Measurements from ENCODE around the gene TMEM220. TPM values are rescaled to one million over a fixed set of nuclear protein-coding genes. Genes with fewer than 3 reads are reported as not detected.

TMEM220 gene
- total RNA-seq, result 0.15 TPM
- polyA plus RNA-seq, result 1 to 10 TPM; 1.8 to 3.1 (median 2.2) TPM

- Histone ChIP-seq H3K27me3 (ENCODE audit: control insufficient read depth, insufficient read depth, low read length) (peaks cover 6% of the 10 kb centered on the region), H3K9me3 (ENCODE audit: control insufficient read depth in 2 of 2, low read length in 2 of 2) (no peaks in the 10 kb centered on the region), H3K4me3 (ENCODE audit: low read depth, low read length) (peak within 1 kb of the TSS; percentile 66), H3K27ac (ENCODE audit: insufficient read depth, low read length, poor library complexity, severe bottlenecking) (no peak within 1 kb of the TSS), H3K36me3 (ENCODE audit: control insufficient read depth, insufficient read depth, low read length) (no peaks in the 10 kb centered on the region), H3K4me1 (ENCODE audit: control insufficient read depth, insufficient read depth, low read length, poor library complexity, severe bottlenecking) (peaks cover 5% of the 10 kb centered on the region)
- peak in 2 of 3 donors; percentile 11 to 38 for DNase-seq
- Mint-ChIP-seq H3K4me1 (peaks cover 0 to 13% (median 1%) of the 10 kb centered on the region in 4 donors), H3K36me3 (no peaks in the 10 kb centered on the region), H3K4me3 (peak within 1 kb of the TSS; percentile 69 to 93 (median 88)), H3K9me3 (peaks cover 0 to 3% (median 0%) of the 10 kb centered on the region in 7 donors), H3K27ac (peak within 1 kb of the TSS in 2 of 3 donors; percentile 45 to 85), H3K27me3 (peaks cover 51% of the 10 kb centered on the region)
- ATAC-seq (ENCODE audit: low read depth in 2 of 2), result peak; percentile 55 to 59
Observed at GRCh38 chr17:10729334-10730193, at the start of gene TMEM220. TMEM220 (minus strand) TSS chr17:10730023; CDS start chr17:10729851, 172 bp downstream.

GRCh38 chr17:10779609-10780008, 49.8 kb upstream of the TMEM220 start:
- Histone ChIP-seq H3K4me1 (ENCODE audit: control insufficient read depth, insufficient read depth, low read length, poor library complexity, severe bottlenecking) (no peaks in the 10 kb centered on the region), H3K9me3 (ENCODE audit: control insufficient read depth in 2 of 2, low read length in 2 of 2) (peaks cover 0 to 5% of the 10 kb centered on the region in 2 experiments), H3K4me3 (ENCODE audit: low read depth, low read length) (no peak overlapping the region), H3K27ac (ENCODE audit: insufficient read depth, low read length, poor library complexity, severe bottlenecking) (no peak overlapping the region), H3K27me3 (ENCODE audit: control insufficient read depth, insufficient read depth, low read length) (no peaks in the 10 kb centered on the region), H3K36me3 (ENCODE audit: control insufficient read depth, insufficient read depth, low read length) (no peaks in the 10 kb centered on the region)
- Mint-ChIP-seq H3K27ac (no peak overlapping the region), H3K27me3 (peaks cover 8% of the 10 kb centered on the region), H3K9me3 (peaks cover 0 to 9% (median 2%) of the 10 kb centered on the region in 7 donors), H3K4me3 (no peak overlapping the region), H3K36me3 (no peaks in the 10 kb centered on the region), H3K4me1 (no peaks in the 10 kb centered on the region)
- ATAC-seq (ENCODE audit: low read depth in 2 of 2) (no peak), DNase-seq (no peak)

- H3K4me3 Mint-ChIP-seq, result no peak overlapping the region
- no peak overlapping the region for H3K27ac Mint-ChIP-seq
- H3K36me3 Mint-ChIP-seq, result no peaks in the 10 kb centered on the region
- H3K27me3 Mint-ChIP-seq, result peaks cover 8% of the 10 kb centered on the region
- H3K36me3 ChIP-seq (ENCODE audit: control insufficient read depth, insufficient read depth, low read length), result no peaks in the 10 kb centered on the region
- H3K27ac ChIP-seq (ENCODE audit: insufficient read depth, low read length, poor library complexity, severe bottlenecking), result no peak overlapping the region
- no peak for ATAC-seq (ENCODE audit: low read depth in 2 of 2)
- no peak for DNase-seq
- H3K9me3 ChIP-seq (ENCODE audit: control insufficient read depth in 2 of 2, low read length in 2 of 2), result peaks cover 0 to 3% of the 10 kb centered on the region in 2 experiments
- H3K4me3 ChIP-seq (ENCODE audit: low read depth, low read length), result no peak overlapping the region
- peaks cover 0 to 3% (median 1%) of the 10 kb centered on the region in 7 donors for H3K9me3 Mint-ChIP-seq
- H3K4me1 Mint-ChIP-seq, result no peaks in the 10 kb centered on the region
- H3K27me3 ChIP-seq (ENCODE audit: control insufficient read depth, insufficient read depth, low read length), result no peaks in the 10 kb centered on the region
- no peaks in the 10 kb centered on the region for H3K4me1 ChIP-seq (ENCODE audit: control insufficient read depth, insufficient read depth, low read length, poor library complexity, severe bottlenecking)
Observed at GRCh38 chr17:10777890-10778289, 48.1 kb upstream of the TMEM220 start.

- Mint-ChIP-seq H3K9me3 (peaks cover 0 to 5% (median 0%) of the 10 kb centered on the region in 7 donors), H3K27me3 (peaks cover 8% of the 10 kb centered on the region), H3K27ac (no peak overlapping the region), H3K4me3 (no peak overlapping the region), H3K36me3 (no peaks in the 10 kb centered on the region), H3K4me1 (no peaks in the 10 kb centered on the region)
- H3K27ac ChIP-seq (ENCODE audit: insufficient read depth, low read length, poor library complexity, severe bottlenecking), result no peak overlapping the region
- DNase-seq (no peak), ATAC-seq (ENCODE audit: low read depth in 2 of 2) (no peak)
- no peaks in the 10 kb centered on the region for H3K27me3 ChIP-seq (ENCODE audit: control insufficient read depth, insufficient read depth, low read length)
- no peaks in the 10 kb centered on the region for H3K36me3 ChIP-seq (ENCODE audit: control insufficient read depth, insufficient read depth, low read length)
- no peaks in the 10 kb centered on the region for H3K4me1 ChIP-seq (ENCODE audit: control insufficient read depth, insufficient read depth, low read length, poor library complexity, severe bottlenecking)
- H3K9me3 ChIP-seq (ENCODE audit: control insufficient read depth in 2 of 2, low read length in 2 of 2), result peaks cover 4% of the 10 kb centered on the region in 2 experiments
- no peak overlapping the region for H3K4me3 ChIP-seq (ENCODE audit: low read depth, low read length)
Observed at GRCh38 chr17:10777131-10777807, 47.4 kb upstream of the TMEM220 start.

- ATAC-seq (ENCODE audit: low read depth in 2 of 2), result no peak
- no peaks in the 10 kb centered on the region for H3K36me3 ChIP-seq (ENCODE audit: control insufficient read depth, insufficient read depth, low read length)
- Mint-ChIP-seq H3K36me3 (no peaks in the 10 kb centered on the region), H3K27me3 (peaks cover 8% of the 10 kb centered on the region), H3K4me3 (no peak overlapping the region), H3K27ac (peak overlapping the region in 1 of 3 donors; percentile 26), H3K9me3 (peaks cover 0 to 9% (median 4%) of the 10 kb centered on the region in 7 donors), H3K4me1 (no peaks in the 10 kb centered on the region)
- H3K4me1 ChIP-seq (ENCODE audit: control insufficient read depth, insufficient read depth, low read length, poor library complexity, severe bottlenecking), result no peaks in the 10 kb centered on the region
- no peak for DNase-seq
- peaks cover 6 to 9% of the 10 kb centered on the region in 2 experiments for H3K9me3 ChIP-seq (ENCODE audit: control insufficient read depth in 2 of 2, low read length in 2 of 2)
- H3K4me3 ChIP-seq (ENCODE audit: low read depth, low read length), result no peak overlapping the region
- H3K27me3 ChIP-seq (ENCODE audit: control insufficient read depth, insufficient read depth, low read length), result no peaks in the 10 kb centered on the region
- H3K27ac ChIP-seq (ENCODE audit: insufficient read depth, low read length, poor library complexity, severe bottlenecking), result no peak overlapping the region
Observed at GRCh38 chr17:10776381-10776780, 46.6 kb upstream of the TMEM220 start.

- Mint-ChIP-seq H3K36me3 (no peaks in the 10 kb centered on the region), H3K4me3 (no peak overlapping the region), H3K9me3 (peaks cover 0 to 10% (median 5%) of the 10 kb centered on the region in 7 donors), H3K27me3 (peaks cover 8% of the 10 kb centered on the region), H3K27ac (no peak overlapping the region), H3K4me1 (no peaks in the 10 kb centered on the region)
- ATAC-seq (ENCODE audit: low read depth in 2 of 2), result no peak
- DNase-seq, result no peak
- Histone ChIP-seq H3K9me3 (ENCODE audit: control insufficient read depth in 2 of 2, low read length in 2 of 2) (peaks cover 6 to 9% of the 10 kb centered on the region in 2 experiments), H3K36me3 (ENCODE audit: control insufficient read depth, insufficient read depth, low read length) (no peaks in the 10 kb centered on the region), H3K27me3 (ENCODE audit: control insufficient read depth, insufficient read depth, low read length) (no peaks in the 10 kb centered on the region), H3K4me3 (ENCODE audit: low read depth, low read length) (no peak overlapping the region), H3K27ac (ENCODE audit: insufficient read depth, low read length, poor library complexity, severe bottlenecking) (no peak overlapping the region), H3K4me1 (ENCODE audit: control insufficient read depth, insufficient read depth, low read length, poor library complexity, severe bottlenecking) (no peaks in the 10 kb centered on the region)
Observed at GRCh38 chr17:10775740-10776356, 46.0 kb upstream of the TMEM220 start.

GRCh38 chr17:10775058-10775457, 45.2 kb upstream of the TMEM220 start:
- no peak overlapping the region for H3K27ac ChIP-seq (ENCODE audit: insufficient read depth, low read length, poor library complexity, severe bottlenecking)
- ATAC-seq (ENCODE audit: low read depth in 2 of 2) (no peak), DNase-seq (no peak)
- no peaks in the 10 kb centered on the region for H3K36me3 ChIP-seq (ENCODE audit: control insufficient read depth, insufficient read depth, low read length)
- H3K27me3 ChIP-seq (ENCODE audit: control insufficient read depth, insufficient read depth, low read length), result no peaks in the 10 kb centered on the region
- Mint-ChIP-seq H3K27me3 (peaks cover 4% of the 10 kb centered on the region), H3K36me3 (no peaks in the 10 kb centered on the region), H3K4me3 (no peak overlapping the region), H3K27ac (no peak overlapping the region), H3K4me1 (no peaks in the 10 kb centered on the region), H3K9me3 (peaks cover 0 to 10% (median 5%) of the 10 kb centered on the region in 7 donors)
- H3K9me3 ChIP-seq (ENCODE audit: control insufficient read depth in 2 of 2, low read length in 2 of 2), result peaks cover 6 to 9% of the 10 kb centered on the region in 2 experiments
- H3K4me1 ChIP-seq (ENCODE audit: control insufficient read depth, insufficient read depth, low read length, poor library complexity, severe bottlenecking), result no peaks in the 10 kb centered on the region
- H3K4me3 ChIP-seq (ENCODE audit: low read depth, low read length), result no peak overlapping the region

Measured in CD4-positive, CD25-positive, alpha-beta regulatory T cell (primary cell).